Measurements from ENCODE around the gene CXCR6.
A peak's percentile ranks its signal among the peaks of the same experiment; 100 is the strongest.

The CXCR6 gene

DNA sequence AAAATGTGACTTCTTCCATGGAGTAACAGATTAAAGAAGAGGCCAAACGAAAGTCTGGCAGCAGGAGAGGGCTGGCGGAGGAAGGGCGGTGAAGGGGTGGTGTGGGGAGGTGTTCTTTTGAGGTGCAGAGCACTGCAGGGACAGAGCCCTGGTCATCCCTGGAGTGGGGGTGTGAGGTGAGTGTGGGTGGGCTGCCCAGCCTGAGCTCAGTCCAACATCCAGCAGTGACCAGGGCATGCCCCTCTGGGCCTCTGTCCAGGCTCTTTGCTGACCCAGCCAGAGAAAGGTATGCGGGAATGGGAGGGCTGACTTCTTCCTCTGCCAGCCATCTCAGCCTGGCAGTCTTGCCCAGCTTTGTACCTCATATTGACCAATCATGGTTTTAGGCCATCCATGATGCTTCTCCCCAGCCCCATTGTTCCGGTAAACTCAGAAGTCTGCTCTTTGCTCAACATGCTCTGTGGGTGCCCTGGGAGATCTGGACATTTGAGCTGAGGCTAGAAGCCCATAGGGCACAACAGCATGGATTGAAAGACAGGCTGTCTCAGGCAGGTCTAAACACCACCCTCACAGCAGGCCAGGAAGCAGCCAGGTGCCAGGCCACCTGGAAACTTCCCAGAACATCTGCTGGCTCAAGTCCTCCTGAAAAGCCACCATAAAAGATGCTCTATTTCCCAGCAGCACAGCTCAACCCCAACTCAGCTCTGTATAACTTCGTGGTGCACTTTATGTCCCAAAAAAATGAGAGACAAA, 25.9 kb upstream of the CXCR6 start:
- Histone ChIP-seq H3K27me3 (no peaks in the 10 kb centered on the region), H3K4me1 (peaks cover 23 to 40% (median 29%) of the 10 kb centered on the region in 10 experiments), H3K4me3 (no peak overlapping the region), H3K9ac (0 out of 22 replicates have a peak overlapping the region, but pooled peaks of 1 of the 11 experiments have one; percentile 65), H3K4me2 (peak overlapping the region in 5 of 11 experiments; percentile 70 to 87 (median 82); a peak in 9 of 22 replicates), H3K9me3 (replicated peaks in 1 of 11) (no peaks in the 10 kb centered on the region), H4K20me1 (no peaks in the 10 kb centered on the region), H3K27ac (peak overlapping the region in 4 of 11 experiments; percentile 74 to 81 (median 80); a peak in 8 of 22 replicates), H3K36me3 (peaks cover 22 to 48% (median 40%) of the 10 kb centered on the region in 11 experiments)
- TF ChIP-seq Cebpa-rat (IDR thresholded peaks at IDR 0.05): no peak

DNA sequence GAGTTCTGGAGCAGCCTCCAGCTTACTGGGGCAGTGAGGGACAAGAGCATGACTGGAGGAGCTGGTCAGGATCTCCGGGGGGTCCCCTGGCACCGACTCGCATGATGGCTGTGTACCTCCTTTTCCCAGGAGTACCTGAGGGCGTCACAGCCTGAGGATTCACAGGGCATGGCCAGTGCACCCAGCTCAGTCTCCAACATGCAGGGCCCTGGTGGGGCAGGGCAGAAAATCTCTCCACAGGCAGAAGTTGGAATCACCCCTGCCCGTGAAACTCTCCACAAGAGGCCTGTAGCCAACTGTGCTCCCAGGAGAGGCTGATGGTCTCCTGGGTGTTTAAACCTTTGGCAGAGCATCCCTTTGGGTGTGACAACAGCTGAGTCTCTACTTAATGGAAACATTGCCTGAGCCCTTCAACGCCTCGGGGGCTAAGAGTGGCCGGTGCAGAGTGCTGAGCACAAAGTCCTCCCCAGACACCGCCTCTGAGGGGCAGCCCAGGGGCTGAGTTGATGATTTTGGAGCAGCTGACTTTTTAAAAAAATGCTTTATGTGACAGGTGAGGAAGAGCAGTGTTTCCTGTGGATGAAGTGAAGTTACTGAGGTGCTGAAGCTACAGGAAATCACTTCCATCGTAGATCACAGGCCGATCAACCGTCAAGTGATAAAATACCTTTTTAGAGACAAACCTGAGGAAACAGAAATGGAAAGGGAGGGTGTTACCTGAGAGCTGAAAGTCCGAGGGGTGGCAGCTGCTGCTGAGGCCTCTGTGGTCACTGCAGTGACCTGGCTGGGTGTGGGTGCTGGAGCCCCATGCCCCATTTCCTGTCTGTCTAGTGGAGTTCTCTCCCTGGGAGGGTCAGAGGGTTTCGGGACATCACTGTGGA, 21.9 kb upstream of the CXCR6 start:
- H3K27ac ChIP-seq: no peak overlapping the region; a peak in 1 of 22 replicates
- no peaks in the 10 kb centered on the region for H3K27me3 ChIP-seq
- no peaks in the 10 kb centered on the region for H3K9me3 ChIP-seq (replicated peaks in 1 of 11)
- no peaks in the 10 kb centered on the region for H4K20me1 ChIP-seq
- TF ChIP-seq Cebpa-rat (IDR thresholded peaks at IDR 0.05): no peak
- H3K4me3 ChIP-seq: no peak overlapping the region
- peaks cover 62 to 87% (median 78%) of the 10 kb centered on the region in 11 experiments for H3K36me3 ChIP-seq
- H3K4me2 ChIP-seq: no peak overlapping the region
- peaks cover 3 to 15% (median 9%) of the 10 kb centered on the region in 10 experiments for H3K4me1 ChIP-seq
- no peak overlapping the region for H3K9ac ChIP-seq

DNA sequence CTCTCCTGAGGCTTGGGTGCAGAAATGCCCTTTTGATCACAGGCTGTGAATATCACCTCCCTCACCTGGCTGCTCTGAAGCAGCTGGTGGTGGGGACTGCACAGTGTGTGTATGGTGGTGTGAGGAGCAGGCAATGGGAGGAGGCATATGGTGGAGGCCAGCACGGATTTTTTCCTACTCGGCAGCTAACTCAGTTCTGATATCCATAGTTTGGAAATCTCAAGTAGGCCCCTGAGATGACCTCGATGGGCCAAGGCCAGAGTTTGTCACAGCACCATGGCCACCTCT, 21.3 kb upstream of the CXCR6 start:
- Histone ChIP-seq H3K4me1 (peaks cover 0 to 9% (median 3%) of the 10 kb centered on the region in 10 experiments; a peak in 9 of 20 replicates), H3K9me3 (replicated peaks in 1 of 11) (no peaks in the 10 kb centered on the region), H3K36me3 (peaks cover 66 to 91% (median 83%) of the 10 kb centered on the region in 11 experiments), H3K27ac (no peak overlapping the region), H3K4me2 (no peak overlapping the region), H3K9ac (no peak overlapping the region), H3K4me3 (no peak overlapping the region), H4K20me1 (no peaks in the 10 kb centered on the region), H3K27me3 (no peaks in the 10 kb centered on the region)
- no peak for TF ChIP-seq Cebpa-rat (IDR thresholded peaks at IDR 0.05)

DNA sequence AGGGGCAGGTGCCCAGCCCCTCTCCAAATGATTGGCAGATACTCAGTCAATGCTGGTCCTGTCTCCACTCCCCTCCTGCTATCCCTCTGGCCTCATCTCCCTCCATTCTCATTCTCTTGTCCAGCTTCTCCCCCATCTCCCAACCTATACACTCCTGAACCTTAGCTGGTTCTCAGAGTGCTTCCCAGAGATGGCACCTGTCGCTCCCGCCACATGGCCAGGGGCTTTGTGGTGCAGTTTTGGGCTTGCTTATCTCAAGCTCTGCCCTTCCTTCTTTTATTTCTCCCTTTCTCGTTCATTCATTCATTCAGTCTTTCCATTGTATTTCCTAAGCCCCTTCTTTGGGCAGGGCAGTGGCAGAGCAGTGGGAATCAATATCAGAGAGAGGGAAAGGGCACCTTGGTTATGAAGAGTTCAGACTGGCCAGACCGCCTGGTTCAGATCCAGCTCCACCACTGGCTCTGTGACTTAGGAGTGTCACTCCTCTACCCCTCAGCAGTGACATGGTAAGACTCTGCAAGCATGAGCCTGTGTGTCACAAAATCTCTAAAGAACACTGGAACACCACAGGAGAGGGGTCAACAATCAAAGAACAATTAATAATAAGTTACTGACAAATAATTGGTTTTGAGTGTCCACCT, 20.2 kb upstream of the CXCR6 start:
- no peak overlapping the region for H3K4me2 ChIP-seq
- TF ChIP-seq Cebpa-rat (IDR thresholded peaks at IDR 0.05): no peak
- H3K4me1 ChIP-seq: no peaks in the 10 kb centered on the region
- H3K9ac ChIP-seq: no peak overlapping the region
- no peaks in the 10 kb centered on the region for H3K27me3 ChIP-seq
- H3K36me3 ChIP-seq: peaks cover 77 to 98% (median 91%) of the 10 kb centered on the region in 11 experiments
- no peak overlapping the region for H3K4me3 ChIP-seq
- H4K20me1 ChIP-seq: no peaks in the 10 kb centered on the region
- H3K9me3 ChIP-seq (replicated peaks in 1 of 11): no peaks in the 10 kb centered on the region
- no peak overlapping the region for H3K27ac ChIP-seq

DNA sequence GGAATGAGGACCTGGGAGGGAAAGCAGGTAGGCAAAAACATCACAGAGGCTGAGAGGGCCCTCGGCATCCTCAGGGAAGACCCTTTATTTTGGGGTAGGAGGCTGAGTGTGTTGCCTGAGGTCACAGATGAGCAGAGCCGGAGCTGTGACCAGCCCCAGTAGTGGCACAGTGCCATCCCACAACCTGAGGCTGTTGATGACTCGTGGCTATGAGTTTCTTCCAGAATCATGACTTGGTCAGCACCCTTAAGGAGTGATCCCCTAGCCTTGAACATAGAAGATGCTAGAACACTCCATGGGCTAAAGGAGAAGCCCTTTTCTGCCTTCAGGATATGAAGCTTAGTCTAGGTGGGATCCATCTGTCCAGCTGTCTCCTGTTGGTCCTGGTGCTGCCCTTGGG, 19.5 kb upstream of the CXCR6 start:
- H3K4me2 ChIP-seq: no peak overlapping the region
- H4K20me1 ChIP-seq: 0 out of 22 replicates have a peak, but pooled peaks cover 0 to 1% (median 0%) of the 10 kb centered on the region in 11 experiments
- no peak overlapping the region for H3K27ac ChIP-seq
- H3K4me3 ChIP-seq: no peak overlapping the region
- peaks cover 81 to 99% (median 92%) of the 10 kb centered on the region in 11 experiments for H3K36me3 ChIP-seq
- no peaks in the 10 kb centered on the region for H3K27me3 ChIP-seq
- H3K9me3 ChIP-seq (replicated peaks in 1 of 11): no peaks in the 10 kb centered on the region
- TF ChIP-seq Cebpa-rat (IDR thresholded peaks at IDR 0.05): no peak
- no peaks in the 10 kb centered on the region for H3K4me1 ChIP-seq
- no peak overlapping the region for H3K9ac ChIP-seq

DNA sequence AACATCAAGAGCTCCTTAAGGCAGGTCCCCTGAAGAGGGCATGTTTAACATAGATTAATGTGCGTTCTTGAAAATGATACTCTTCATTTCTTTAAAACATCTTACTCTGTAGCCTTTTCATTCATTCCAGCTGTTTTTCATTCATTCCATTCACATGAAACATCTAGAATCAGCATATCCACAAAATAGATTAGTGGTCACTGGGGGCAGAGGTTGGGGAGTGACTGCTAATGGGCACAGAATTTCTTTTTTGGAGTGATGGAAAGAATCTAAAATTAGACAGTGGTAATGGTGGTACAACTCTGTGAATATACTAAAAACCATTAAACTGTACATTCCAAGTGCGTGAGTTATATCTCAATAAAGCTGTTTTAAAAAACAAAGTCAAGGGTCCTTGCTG, 15.4 kb upstream of the CXCR6 start:
- Histone ChIP-seq H3K36me3 (peaks cover 83 to 99% (median 94%) of the 10 kb centered on the region in 11 experiments), H3K4me3 (no peak overlapping the region), H3K9me3 (replicated peaks in 1 of 11) (no peaks in the 10 kb centered on the region), H4K20me1 (peaks cover 0 to 3% (median 0%) of the 10 kb centered on the region in 11 experiments; a peak in 1 of 22 replicates), H3K4me2 (no peak overlapping the region), H3K27ac (no peak overlapping the region), H3K9ac (no peak overlapping the region), H3K27me3 (no peaks in the 10 kb centered on the region), H3K4me1 (peaks cover 0 to 7% (median 0%) of the 10 kb centered on the region in 10 experiments; a peak in 2 of 20 replicates)
- TF ChIP-seq Cebpa-rat (IDR thresholded peaks at IDR 0.05): no peak

DNA sequence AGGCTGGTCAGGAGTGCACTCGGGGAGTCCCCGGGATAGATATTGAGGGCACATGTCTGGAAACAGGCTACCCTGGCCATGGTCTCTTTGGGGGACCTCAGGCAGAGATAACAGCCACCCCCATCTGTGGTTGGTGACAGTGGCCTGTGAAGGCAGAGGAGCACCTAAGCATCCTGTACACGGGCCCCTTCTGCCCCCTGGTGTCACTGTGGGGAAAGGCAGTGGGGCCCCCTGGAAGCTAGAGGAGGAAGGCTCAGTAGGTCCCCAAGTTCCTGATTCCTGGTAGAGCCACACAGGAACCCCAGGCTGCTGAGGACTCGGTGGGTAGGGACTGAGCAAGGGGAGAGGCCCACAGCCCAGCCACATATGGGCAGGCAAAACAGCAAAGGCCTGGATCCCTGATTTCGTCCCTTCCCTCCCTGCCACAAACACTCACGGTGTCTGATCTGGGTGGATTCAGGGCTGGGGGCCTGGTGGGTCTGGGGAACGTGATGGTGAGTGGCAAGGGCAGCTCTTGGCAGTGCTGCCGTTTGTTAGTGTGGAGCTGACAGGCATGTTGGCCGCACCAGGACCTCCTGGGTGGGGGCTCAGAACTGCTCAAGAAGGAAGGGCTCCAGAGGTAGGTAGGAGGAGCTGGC, 14.1 kb upstream of the CXCR6 start:
- Histone ChIP-seq H3K36me3 (peaks cover 82 to 99% (median 94%) of the 10 kb centered on the region in 11 experiments), H4K20me1 (peaks cover 0 to 3% (median 0%) of the 10 kb centered on the region in 11 experiments; a peak in 1 of 22 replicates), H3K4me1 (peaks cover 0 to 7% (median 0%) of the 10 kb centered on the region in 10 experiments; a peak in 2 of 20 replicates), H3K4me2 (no peak overlapping the region), H3K27me3 (no peaks in the 10 kb centered on the region), H3K4me3 (no peak overlapping the region), H3K9me3 (replicated peaks in 1 of 11) (no peaks in the 10 kb centered on the region), H3K9ac (no peak overlapping the region), H3K27ac (no peak overlapping the region)
- no peak for TF ChIP-seq Cebpa-rat (IDR thresholded peaks at IDR 0.05)

DNA sequence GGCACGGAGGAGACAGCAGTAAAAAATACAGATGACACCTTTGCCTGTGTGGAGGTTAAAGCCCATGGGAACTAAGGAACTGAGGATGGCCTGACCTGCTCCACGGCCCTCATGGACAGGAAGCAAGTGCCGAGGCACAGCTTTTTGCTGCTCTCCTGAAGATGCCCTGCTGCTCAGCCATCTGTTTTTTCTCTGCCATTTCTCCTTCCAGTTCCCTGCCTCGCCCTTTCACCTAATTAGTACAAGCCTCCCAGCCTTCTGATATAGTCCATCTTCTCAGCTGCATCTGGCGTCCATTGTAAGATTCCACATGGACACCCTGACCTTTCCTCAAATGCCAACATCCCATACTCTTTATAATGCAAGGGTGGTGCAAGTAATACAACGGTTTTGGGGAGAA, 11.8 kb upstream of the CXCR6 start:
- TF ChIP-seq Cebpa-rat (IDR thresholded peaks at IDR 0.05): no peak
- Histone ChIP-seq H3K36me3 (peaks cover 88 to 100% (median 97%) of the 10 kb centered on the region in 11 experiments), H3K27ac (no peak overlapping the region), H4K20me1 (peaks cover 0 to 3% (median 0%) of the 10 kb centered on the region in 11 experiments; a peak in 1 of 22 replicates), H3K9me3 (replicated peaks in 1 of 11) (no peaks in the 10 kb centered on the region), H3K27me3 (no peaks in the 10 kb centered on the region), H3K4me2 (no peak overlapping the region), H3K4me3 (no peak overlapping the region), H3K9ac (no peak overlapping the region), H3K4me1 (peaks cover 0 to 7% (median 0%) of the 10 kb centered on the region in 10 experiments; a peak in 2 of 20 replicates)

Measured in BLaER1 treated with 17β-estradiol and CSF1 and Interleukin-3, amounts not matched to agents 10 nM and 100 nM (cell line).